ENCODE data around the gene DIAPH2. TPM values are rescaled to one million over a fixed set of nuclear protein-coding genes. Genes with fewer than 3 reads are reported as not detected.

Gene DIAPH2
- total RNA-seq, 1 experiment from 2014 or later: 10.4 TPM

- no TSS peak for BruUV-seq (replicated peaks)
- Histone ChIP-seq H3K27me3 (replicated peaks; ENCODE audit: insufficient read depth, low read depth, low read length, poor library complexity) (no peaks in the 10 kb centered on the region), H3K36me3 (ENCODE audit: insufficient read depth, low read length, poor library complexity, severe bottlenecking) (no peaks in the 10 kb centered on the region), H3K4me1 (ENCODE audit: insufficient read depth, low read length, poor library complexity, severe bottlenecking) (no peaks in the 10 kb centered on the region), H3K4me3 (ENCODE audit: low read depth, low read length, poor library complexity, severe bottlenecking) (no peak overlapping the region), H3K27ac (ENCODE audit: low read depth, low read length, poor library complexity, severe bottlenecking) (no peak overlapping the region), H3K9me3 (ENCODE audit: low read depth, low read length, poor library complexity, severe bottlenecking) (no peaks in the 10 kb centered on the region)
- POLR2A ChIA-PET (ENCODE audit: low non-redundant PET): interaction anchor here (0.8 kb wide), 1 partner anchor 287 kb away, joined by 5 read pairs; no protein-coding TSS in a partner anchor
- intact Hi-C loops (cut with micrococcal nuclease; ENCODE audit: unreplicated experiment): no loop called here
- CTCF ChIA-PET: no interaction called here
- TF ChIP-seq EZH2 (IDR thresholded peaks at IDR 0.05; ENCODE audit: borderline replicate concordance, low read depth, low read length, poor library complexity, severe bottlenecking): no peak
- TF ChIP-seq CTCF (conservative IDR thresholded peaks at IDR 0.05; ENCODE audit: low read depth, low read length): no peak
- no peak for DNase-seq (ENCODE audit: low spot score)
Measured at GRCh38 chrX:97284531-97284930, 599.9 kb downstream of the DIAPH2 start.

DNA sequence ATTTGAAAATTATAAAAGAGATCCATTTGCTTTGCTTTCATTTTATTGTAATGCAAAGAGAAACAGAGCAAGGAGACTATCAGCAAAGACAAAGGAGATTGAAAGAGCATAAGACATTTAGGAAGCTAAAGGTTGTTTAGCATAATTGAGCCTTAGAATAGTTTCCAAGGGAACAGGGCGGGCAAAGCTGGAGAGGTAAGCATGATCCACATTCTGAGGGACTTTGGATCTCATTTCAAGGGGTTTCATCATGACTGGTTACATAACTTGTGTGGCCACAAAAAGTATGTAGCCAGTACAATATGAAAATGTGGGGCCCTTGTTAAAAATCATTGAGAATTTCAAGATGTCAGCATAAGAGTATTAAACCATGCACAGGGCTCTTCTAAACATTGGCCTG is 605.6 kb downstream of the DIAPH2 start:
- BruUV-seq (replicated peaks): no TSS peak
- H3K27me3 ChIP-seq (replicated peaks; ENCODE audit: insufficient read depth, low read depth, low read length, poor library complexity): no peaks in the 10 kb centered on the region
- H3K36me3 ChIP-seq (ENCODE audit: insufficient read depth, low read length, poor library complexity, severe bottlenecking): no peaks in the 10 kb centered on the region
- CTCF ChIA-PET: no interaction called here
- POLR2A ChIA-PET (ENCODE audit: low non-redundant PET): no interaction called here
- H3K9me3 ChIP-seq (ENCODE audit: low read depth, low read length, poor library complexity, severe bottlenecking): no peaks in the 10 kb centered on the region
- H3K4me1 ChIP-seq (ENCODE audit: insufficient read depth, low read length, poor library complexity, severe bottlenecking): no peaks in the 10 kb centered on the region
- H3K4me3 ChIP-seq (ENCODE audit: low read depth, low read length, poor library complexity, severe bottlenecking): no peak overlapping the region
- H3K27ac ChIP-seq (ENCODE audit: low read depth, low read length, poor library complexity, severe bottlenecking): no peak overlapping the region
- TF ChIP-seq EZH2 (IDR thresholded peaks at IDR 0.05; ENCODE audit: borderline replicate concordance, low read depth, low read length, poor library complexity, severe bottlenecking) (no peak), CTCF (conservative IDR thresholded peaks at IDR 0.05; ENCODE audit: low read depth, low read length) (no peak)
- intact Hi-C loops (cut with micrococcal nuclease; ENCODE audit: unreplicated experiment): no loop called here
- no peak for DNase-seq (ENCODE audit: low spot score)

DNA sequence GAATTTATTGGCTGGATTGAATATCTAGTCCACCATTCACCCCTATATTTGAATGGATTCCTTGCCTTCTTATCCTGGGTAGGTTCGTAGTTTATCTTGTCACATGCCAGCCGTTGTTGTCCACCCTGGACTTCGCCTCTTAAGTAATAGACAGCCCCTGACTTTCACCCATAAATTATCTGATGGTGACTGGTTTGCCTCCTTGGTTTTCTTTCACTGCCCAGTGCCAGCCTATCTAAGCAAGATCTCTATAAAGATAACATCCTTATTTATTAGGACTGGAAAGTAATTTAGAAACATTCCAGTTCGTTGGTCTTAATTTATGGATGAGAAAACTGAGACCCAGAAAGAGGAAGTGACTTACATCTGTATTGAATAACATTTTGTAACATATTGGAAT is 609.4 kb downstream of the DIAPH2 start:
- Histone ChIP-seq H3K9me3 (ENCODE audit: low read depth, low read length, poor library complexity, severe bottlenecking) (no peaks in the 10 kb centered on the region), H3K27me3 (replicated peaks; ENCODE audit: insufficient read depth, low read depth, low read length, poor library complexity) (no peaks in the 10 kb centered on the region), H3K4me3 (ENCODE audit: low read depth, low read length, poor library complexity, severe bottlenecking) (no peak overlapping the region), H3K27ac (ENCODE audit: low read depth, low read length, poor library complexity, severe bottlenecking) (no peak overlapping the region), H3K4me1 (ENCODE audit: insufficient read depth, low read length, poor library complexity, severe bottlenecking) (no peaks in the 10 kb centered on the region), H3K36me3 (ENCODE audit: insufficient read depth, low read length, poor library complexity, severe bottlenecking) (no peaks in the 10 kb centered on the region)
- POLR2A ChIA-PET (ENCODE audit: low non-redundant PET): no interaction called here
- no peak for DNase-seq (ENCODE audit: low spot score)
- TF ChIP-seq EZH2 (IDR thresholded peaks at IDR 0.05; ENCODE audit: borderline replicate concordance, low read depth, low read length, poor library complexity, severe bottlenecking) (no peak), CTCF (conservative IDR thresholded peaks at IDR 0.05; ENCODE audit: low read depth, low read length) (no peak)
- intact Hi-C loops (cut with micrococcal nuclease; ENCODE audit: unreplicated experiment): no loop called here
- no TSS peak for BruUV-seq (replicated peaks)
- CTCF ChIA-PET: no interaction called here
